Endothelial cell of umbilical vein (primary cell): ENCODE data around the gene TUBGCP2. TPM values are rescaled to one million over a fixed set of nuclear protein-coding genes. Genes with fewer than 3 reads are reported as not detected.

Experiments used
- BruUV-seq: library from RNA; stranded (reverse); fragments of 400-500 nt; replicated peaks from 2 replicates; lab custom pipeline; 2021; lab: Mats Ljungman, UMichigan
- CTCF ChIA-PET: fragments of 300-600, 350-600 bp; sonication (Branson Sonifier 250); formaldehyde crosslinking; loops from one replicate; lab custom pipeline; 2021; ENCODE audit warnings: antibody characterized with exemption, inconsistent platforms; lab: Charles Lee
- POLR2A ChIA-PET: fragments of 300-600, 350-600 bp; sonication (Branson Sonifier 250); formaldehyde crosslinking; loops from one replicate; lab custom pipeline; 2021; ENCODE audit warnings: antibody characterized with exemption, inconsistent platforms; lab: Charles Lee
- DNase-seq: peaks from one replicate; pipeline ENCODE4 v3.0.0-alpha.2; 2011; ENCODE audit warnings: low read depth, low spot score
- FAIRE-seq: peaks from 2 replicates; lab custom pipeline; 2011; peaks lifted over from hg19 to GRCh38; lab: Jason Lieb, UNC
- H2AFZ ChIP-seq: 2 replicates; pipeline ENCODE4 v1.6.0; 2012; ENCODE audit warnings: low read depth, low read length, control low read depth, inconsistent platforms
- H3K27ac ChIP-seq: 2 replicates; pipeline ENCODE4 v1.5.1; 2011; ENCODE audit warnings: low read depth, mild to moderate bottlenecking, control low read depth, low read length, moderate library complexity; ENCODE audit not compliant: insufficient read depth
- H3K27me3 ChIP-seq, 2 experiments: 2 replicates each; pipeline versions ENCODE4 v1.6.0 to v1.6.1; 2011; ENCODE audit warnings: low read length in 2 of 2, mixed read lengths in 1 of 2; ENCODE audit not compliant: control insufficient read depth in 2 of 2, insufficient read depth in 2 of 2
- H3K36me3 ChIP-seq, 2 experiments: 2 replicates in 1 of 2; 3 replicates in 1 of 2; pipeline ENCODE4 v1.5.1; 2011; ENCODE audit warnings: low read length in 2 of 2, mild to moderate bottlenecking in 1 of 2, moderate library complexity in 1 of 2; ENCODE audit not compliant: control insufficient read depth in 2 of 2, insufficient read depth in 2 of 2; ENCODE audit errors: extremely low read depth in 1 of 2
- H3K4me1 ChIP-seq: 3 replicates; pipeline ENCODE4 v1.5.1; 2011; ENCODE audit warnings: mild to moderate bottlenecking, low read length; ENCODE audit not compliant: control insufficient read depth, insufficient read depth; ENCODE audit errors: extremely low read depth
- H3K4me2 ChIP-seq: 2 replicates; pipeline ENCODE4 v1.6.1; 2011; ENCODE audit warnings: low read length, control low read depth, mixed read lengths; ENCODE audit not compliant: insufficient read depth
- H3K4me3 ChIP-seq, 3 experiments: fragments of 200-600 bp in 1 of 3; sonication (generic), shearing (Covaris generic) in 1 of 3; replicated peaks in 1 of 3; 2 replicates each; pipeline ENCODE4 v1.5.1; 2011 to 2016; ENCODE audit warnings: control low read depth in 3 of 3, low read length in 3 of 3, mild to moderate bottlenecking in 2 of 3, inconsistent platforms in 1 of 3, low read depth in 1 of 3, moderate library complexity in 1 of 3; ENCODE audit not compliant: insufficient read depth in 1 of 3
- H3K79me2 ChIP-seq: 2 replicates; pipeline ENCODE4 v1.6.0; 2012; ENCODE audit warnings: low read length, inconsistent platforms; ENCODE audit not compliant: control insufficient read depth, insufficient read depth
- H3K9ac ChIP-seq: replicated peaks from 2 replicates; pipeline ENCODE3; 2011; ENCODE audit warnings: low read length, control low read depth; ENCODE audit not compliant: insufficient read depth; ENCODE audit errors: extremely low read depth
- H3K9me1 ChIP-seq: replicated peaks from 3 replicates; pipeline ENCODE4 v1.6.0; 2011; ENCODE audit warnings: mild to moderate bottlenecking, low read length; ENCODE audit not compliant: control insufficient read depth, insufficient read depth; ENCODE audit errors: extremely low read depth
- H3K9me3 ChIP-seq: replicated peaks from 2 replicates; pipeline ENCODE4 v1.5.1; 2012; ENCODE audit warnings: low read length, inconsistent platforms; ENCODE audit not compliant: control insufficient read depth, insufficient read depth
- H4K20me1 ChIP-seq: replicated peaks from 2 replicates; pipeline ENCODE3; 2011; ENCODE audit warnings: mild to moderate bottlenecking, low read length; ENCODE audit not compliant: control insufficient read depth, insufficient read depth; ENCODE audit errors: extremely low read depth
- CTCF ChIP-seq, 2 donors: IDR thresholded peaks; 1 replicate in 1 of 2; 2 replicates in 1 of 2; pipeline ENCODE4 v1.5.1; 2011; ENCODE audit warnings: low read length in 2 of 2, mild to moderate bottlenecking in 2 of 2, moderate library complexity in 2 of 2, control low read depth in 1 of 2, inconsistent platforms in 1 of 2, low read depth in 1 of 2; ENCODE audit not compliant: insufficient read depth in 1 of 2; ENCODE audit errors: extremely low read depth in 1 of 2
- EZH2 ChIP-seq: IDR thresholded peaks from 2 replicates; pipeline ENCODE4 v1.6.1; 2012; ENCODE audit warnings: borderline replicate concordance, low read depth, mild to moderate bottlenecking, moderate library complexity, low read length, inconsistent platforms; ENCODE audit not compliant: severe bottlenecking
- FOS ChIP-seq: IDR thresholded peaks from 2 replicates; pipeline ENCODE4 v1.6.1; 2011; ENCODE audit warnings: mild to moderate bottlenecking, low read length, moderate library complexity, borderline replicate concordance; ENCODE audit not compliant: insufficient read depth
- GATA2 ChIP-seq: IDR thresholded peaks from 2 replicates; pipeline ENCODE4 v1.7.0; 2011; ENCODE audit warnings: low read depth, mild to moderate bottlenecking, moderate library complexity, mixed read lengths, low read length; ENCODE audit not compliant: insufficient read length, insufficient read depth
- JUN ChIP-seq: IDR thresholded peaks from 2 replicates; pipeline ENCODE4 v1.6.1; 2011; ENCODE audit warnings: borderline replicate concordance, low read depth; ENCODE audit not compliant: insufficient read length, insufficient read depth
- POLR2AphosphoS5 ChIP-seq: IDR thresholded peaks from 2 replicates; pipeline ENCODE4 v1.6.1; 2012; ENCODE audit warnings: low read depth, mild to moderate bottlenecking, control low read depth, low read length, moderate library complexity; ENCODE audit not compliant: insufficient read depth
- dilution Hi-C: fragments of 300-500 bp; cut with MboI; formaldehyde crosslinking; loops from one replicate; pipeline ENCODE4 v1.15.0; 2019; ENCODE audit warnings: low sequenced_read_pairs; ENCODE audit not compliant: extremely low pct_ligation_motif_present
- intact Hi-C: fragments of 100-400 bp; cut with micrococcal nuclease; formaldehyde crosslinking; loops from one replicate; pipeline ENCODE4 v1.10.0; 2022
- polyA plus RNA-seq, 4 experiments: library from polyadenylated mRNA; depleted of rRNA in 3 of 4; stranded (reverse) in 3 of 4; unstranded in 1 of 4; fragments of >200 nt; gene quantifications; 2 replicates each; pipeline versions ENCODE4 v1.2.1 to v1.2.3, GENCODE V29; 2011 to 2012; ENCODE audit warnings: missing spikeins in 1 of 4
- total RNA-seq: library from RNA; stranded (reverse); gene quantifications from 2 replicates; pipeline ENCODE4 v1.2.3, GENCODE V29; 2021

Gene TUBGCP2
- total and polyA plus RNA-seq, 2 donors (not counting 3 experiments of a cell fraction or from before 2014, with no cell fraction given), result 37.1 to 53.1 TPM

- Histone ChIP-seq H3K36me3 (no peaks in the 10 kb centered on the region), H4K20me1 (no peaks in the 10 kb centered on the region), H3K4me3 (no peak overlapping the region), H3K27me3 (no peaks in the 10 kb centered on the region), H3K4me2 (no peak overlapping the region), H2AFZ (no peak overlapping the region), H3K79me2 (no peaks in the 10 kb centered on the region), H3K27ac (no peak overlapping the region), H3K9me1 (no peaks in the 10 kb centered on the region), H3K9ac (no peak overlapping the region), H3K4me1 (no peaks in the 10 kb centered on the region), H3K9me3 (no peaks in the 10 kb centered on the region)
- CTCF ChIA-PET, result no interaction called here
- FAIRE-seq (no peak), DNase-seq (no peak)
- TF ChIP-seq CTCF (IDR thresholded peaks at IDR 0.05; ENCODE audit: extremely low read depth in 1 of 2, insufficient read depth in 1 of 2, low read depth in 1 of 2, low read length in 2 of 2) (no peak), FOS (no peak), POLR2AphosphoS5 (no peak), JUN (no peak), EZH2 (no peak), GATA2 (no peak)
- dilution Hi-C loops, result no loop called here
- BruUV-seq, result no TSS peak
- POLR2A ChIA-PET, result no interaction called here
- intact Hi-C loops, result no loop called here
Observed at GRCh38 chr10:133251388-133252222, 57.1 kb downstream of the TUBGCP2 start.
